Upper lobe of right lung (tissue), 1 donor: ENCODE data around the gene TMEM44. TPM values are rescaled to one million over a fixed set of nuclear protein-coding genes. Genes with fewer than 3 reads are reported as not detected.

ENCODE experiments used
- ATAC-seq: fragments of 200-7000 bp; cut with Tn5 transposase; one replicate; pipeline ENCODE4 v1.9.1; 2020; ENCODE audit warnings: mild to moderate bottlenecking, moderate library complexity
- DNase-seq: peaks from one replicate; pipeline ENCODE4 v3.0.0-alpha.2; 2020
- H3K27ac ChIP-seq: fragments of 200-600 bp; one replicate; pipeline ENCODE4 v1.8.0; 2022
- H3K27me3 ChIP-seq: fragments of 200-600 bp; one replicate; pipeline ENCODE4 v1.8.0; 2022; ENCODE audit warnings: mild to moderate bottlenecking
- H3K36me3 ChIP-seq: fragments of 200-600 bp; one replicate; pipeline ENCODE4 v1.8.0; 2022
- H3K4me1 ChIP-seq: fragments of 200-600 bp; one replicate; pipeline ENCODE4 v1.8.0; 2022
- H3K4me3 ChIP-seq: fragments of 200-600 bp; one replicate; pipeline ENCODE4 v1.8.0; 2022; ENCODE audit warnings: mild to moderate bottlenecking
- H3K9me3 ChIP-seq: fragments of 200-600 bp; one replicate; pipeline ENCODE4 v1.8.0; 2022
- CTCF ChIP-seq: fragments of 200-600 bp; IDR thresholded peaks from one replicate; pipeline ENCODE4 v1.8.0; 2022; ENCODE audit warnings: antibody characterized with exemption
- intact Hi-C: fragments of 100-400 bp; cut with DNase I; formaldehyde crosslinking; loops from one replicate; pipeline ENCODE4 v1.11.0; 2022
- total RNA-seq: library from RNA; stranded (reverse); fragmentation: NEBNext Ultra II Directional; extraction: Animal tissue kit (Norgen Biotek cat#: 25700); gene quantifications from one replicate; pipeline ENCODE4 v1.2.1, GENCODE V29; 2021
- donor health status: DM: no; HTN: yes; CAD: no; lungs with severe emphysema.

The TMEM44 gene
- total RNA-seq, 1 donor from 2014 or later: 25.3 TPM

GRCh38 chr3:194617143-194617671 lies 16.0 kb downstream of the TMEM44 start:
- intact Hi-C loops: no loop called here
- no peak for ATAC-seq
- no peak for TF ChIP-seq CTCF
- Histone ChIP-seq H3K27me3 (no peaks in the 10 kb centered on the region), H3K36me3 (no peaks in the 10 kb centered on the region), H3K4me3 (no peak overlapping the region), H3K9me3 (no peaks in the 10 kb centered on the region), H3K27ac (no peak overlapping the region), H3K4me1 (peaks cover 6% of the 10 kb centered on the region)
- DNase-seq: no peak

GRCh38 chr3:194615226-194615625 lies 18.0 kb downstream of the TMEM44 start:
- no peaks in the 10 kb centered on the region for H3K4me1 ChIP-seq
- H3K36me3 ChIP-seq: no peaks in the 10 kb centered on the region
- intact Hi-C loops: no loop called here
- TF ChIP-seq CTCF: no peak
- ATAC-seq (no peak), DNase-seq (no peak)
- no peaks in the 10 kb centered on the region for H3K9me3 ChIP-seq
- H3K27ac ChIP-seq: no peak overlapping the region
- H3K4me3 ChIP-seq: no peak overlapping the region
- no peaks in the 10 kb centered on the region for H3K27me3 ChIP-seq

GRCh38 chr3:194612221-194612620 lies 21.0 kb downstream of the TMEM44 start:
- DNase-seq (no peak), ATAC-seq (no peak)
- intact Hi-C loops: no loop called here
- no peaks in the 10 kb centered on the region for H3K36me3 ChIP-seq
- no peaks in the 10 kb centered on the region for H3K27me3 ChIP-seq
- no peaks in the 10 kb centered on the region for H3K4me1 ChIP-seq
- H3K27ac ChIP-seq: no peak overlapping the region
- no peak for TF ChIP-seq CTCF
- no peaks in the 10 kb centered on the region for H3K9me3 ChIP-seq
- H3K4me3 ChIP-seq: no peak overlapping the region

- intact Hi-C loops: no loop called here
- Histone ChIP-seq H3K4me3 (no peak overlapping the region), H3K36me3 (no peaks in the 10 kb centered on the region), H3K27me3 (no peaks in the 10 kb centered on the region), H3K27ac (no peak overlapping the region), H3K9me3 (no peaks in the 10 kb centered on the region), H3K4me1 (no peaks in the 10 kb centered on the region)
- DNase-seq (no peak), ATAC-seq (no peak)
- TF ChIP-seq CTCF: no peak
Measured at GRCh38 chr3:194610689-194611088, 22.5 kb downstream of the TMEM44 start.

- H3K36me3 ChIP-seq: no peaks in the 10 kb centered on the region
- ATAC-seq (no peak), DNase-seq (no peak)
- no peak overlapping the region for H3K4me3 ChIP-seq
- no peaks in the 10 kb centered on the region for H3K27me3 ChIP-seq
- H3K9me3 ChIP-seq: no peaks in the 10 kb centered on the region
- H3K27ac ChIP-seq: no peak overlapping the region
- no peak for TF ChIP-seq CTCF
- H3K4me1 ChIP-seq: no peaks in the 10 kb centered on the region
- intact Hi-C loops: no loop called here
Measured at GRCh38 chr3:194609601-194610000, 23.6 kb downstream of the TMEM44 start.

GRCh38 chr3:194608981-194609380 lies 24.2 kb downstream of the TMEM44 start:
- DNase-seq (no peak), ATAC-seq (no peak)
- H3K36me3 ChIP-seq: no peaks in the 10 kb centered on the region
- no peak for TF ChIP-seq CTCF
- no peaks in the 10 kb centered on the region for H3K4me1 ChIP-seq
- intact Hi-C loops: no loop called here
- no peaks in the 10 kb centered on the region for H3K27me3 ChIP-seq
- H3K4me3 ChIP-seq: no peak overlapping the region
- no peaks in the 10 kb centered on the region for H3K9me3 ChIP-seq
- H3K27ac ChIP-seq: no peak overlapping the region
